Karpas-422 (cell line): ENCODE measurements around the gene PPP1R14C. TPM values are rescaled to one million over a fixed set of nuclear protein-coding genes. Genes with fewer than 3 reads are reported as not detected.
A peak's percentile ranks its signal among the peaks of the same experiment; 100 is the strongest.

Source experiments
- DNase-seq: peaks from one replicate; pipeline ENCODE4 v3.0.0-alpha.2; 2015
- H2AFZ ChIP-seq: fragments of 200-600 bp; sonication (generic); 2 replicates; pipeline ENCODE4 v1.6.1; 2014; ENCODE audit warnings: antibody characterized with exemption, low read length, mixed read lengths
- H3K27ac ChIP-seq: fragments of 200-600 bp; sonication (generic); 2 replicates; pipeline ENCODE4 v1.5.1; 2014; ENCODE audit warnings: mild to moderate bottlenecking, low read length, moderate library complexity
- H3K27me3 ChIP-seq: fragments of 200-600 bp; sonication (generic); 2 replicates; pipeline ENCODE4 v1.6.1; 2014; ENCODE audit warnings: low read length, mixed read lengths
- H3K36me3 ChIP-seq: fragments of 200-600 bp; sonication (generic); 2 replicates; pipeline ENCODE4 v1.6.1; 2014; ENCODE audit warnings: low read length, mixed read lengths; ENCODE audit not compliant: insufficient read depth
- H3K4me1 ChIP-seq: fragments of 200-600 bp; sonication (generic); 2 replicates; pipeline ENCODE4 v1.6.1; 2014; ENCODE audit warnings: mild to moderate bottlenecking, low read length, mixed read lengths
- H3K4me2 ChIP-seq: fragments of 200-600 bp; sonication (generic); 2 replicates; pipeline ENCODE4 v1.6.1; 2014; ENCODE audit warnings: low read length, low read depth, mild to moderate bottlenecking; ENCODE audit not compliant: poor library complexity, severe bottlenecking
- H3K4me3 ChIP-seq: fragments of 200-600 bp; sonication (generic); 2 replicates; pipeline ENCODE4 v1.5.1; 2014; ENCODE audit warnings: mild to moderate bottlenecking, antibody characterized with exemption, low read length, mixed read lengths
- H3K79me2 ChIP-seq: fragments of 200-600 bp; sonication (generic); 2 replicates; pipeline ENCODE4 v1.6.1; 2014; ENCODE audit warnings: mild to moderate bottlenecking, low read length, mixed read lengths
- H3K9ac ChIP-seq: fragments of 200-600 bp; sonication (generic); 2 replicates; pipeline ENCODE4 v1.6.0; 2014; ENCODE audit warnings: low read length
- H3K9me2 ChIP-seq: fragments of 200-600 bp; sonication (generic), shearing (Covaris generic); replicated peaks from 2 replicates; pipeline ENCODE4 v1.6.0; 2014; ENCODE audit warnings: mild to moderate bottlenecking, low read length, moderate library complexity; ENCODE audit not compliant: insufficient read depth
- H3K9me3 ChIP-seq: fragments of 300-700, 200-600 bp; sonication (generic); 2 replicates; pipeline ENCODE4 v1.6.1; 2014; ENCODE audit warnings: low read length, mixed read lengths
- H4K20me1 ChIP-seq: fragments of 200-600 bp; sonication (generic); 2 replicates; pipeline ENCODE4 v1.6.1; 2014; ENCODE audit warnings: mild to moderate bottlenecking, antibody characterized with exemption, low read length, low read depth; ENCODE audit not compliant: insufficient read depth
- total RNA-seq: library from RNA; depleted of rRNA; stranded (reverse); fragments of >200 nt; shearing (Covaris generic); gene quantifications from 2 replicates; pipeline ENCODE4 v1.2.3, GENCODE V29; 2014; ENCODE audit warnings: low replicate concordance

The PPP1R14C gene
- total RNA-seq, 1 experiment from 2014 or later: not detected

DNA sequence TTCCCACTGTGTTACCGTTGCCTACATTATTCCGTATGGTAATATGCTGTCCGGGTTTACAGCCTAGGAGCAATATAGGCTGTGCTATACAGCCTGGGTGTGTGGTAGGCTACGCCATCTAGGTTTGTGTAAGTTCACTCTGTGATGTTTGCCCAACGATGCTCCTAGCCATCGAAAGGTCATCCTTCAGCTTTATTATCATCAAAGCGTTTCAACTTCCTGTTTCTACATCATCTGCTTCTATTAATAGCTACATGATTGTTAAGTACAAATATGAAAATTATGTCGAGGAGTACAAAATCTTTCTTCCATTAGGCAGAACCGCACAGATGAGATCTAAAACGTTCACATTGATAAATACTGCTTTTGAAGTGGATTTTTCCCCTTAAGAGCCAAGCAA lies 69.9 kb downstream of the PPP1R14C start:
- H3K27me3 ChIP-seq: no peaks in the 10 kb centered on the region
- H3K4me3 ChIP-seq: no peak overlapping the region
- H4K20me1 ChIP-seq: no peaks in the 10 kb centered on the region
- no peak overlapping the region for H3K4me2 ChIP-seq
- no peak overlapping the region for H3K9ac ChIP-seq
- no peak overlapping the region for H3K27ac ChIP-seq
- DNase-seq: peak; percentile 43
- H2AFZ ChIP-seq: no peak overlapping the region
- H3K36me3 ChIP-seq: no peaks in the 10 kb centered on the region
- no peaks in the 10 kb centered on the region for H3K9me3 ChIP-seq
- no peaks in the 10 kb centered on the region for H3K9me2 ChIP-seq
- no peaks in the 10 kb centered on the region for H3K79me2 ChIP-seq
- H3K4me1 ChIP-seq: peaks cover 6% of the 10 kb centered on the region

- H3K9ac ChIP-seq: no peak overlapping the region
- H3K9me3 ChIP-seq: no peaks in the 10 kb centered on the region
- no peaks in the 10 kb centered on the region for H3K36me3 ChIP-seq
- no peaks in the 10 kb centered on the region for H3K79me2 ChIP-seq
- H3K4me2 ChIP-seq: no peak overlapping the region
- no peak for DNase-seq
- H2AFZ ChIP-seq: no peak overlapping the region
- peaks cover 6% of the 10 kb centered on the region for H3K4me1 ChIP-seq
- no peaks in the 10 kb centered on the region for H3K9me2 ChIP-seq
- H3K27me3 ChIP-seq: no peaks in the 10 kb centered on the region
- H3K4me3 ChIP-seq: no peak overlapping the region
- no peaks in the 10 kb centered on the region for H4K20me1 ChIP-seq
- H3K27ac ChIP-seq: no peak overlapping the region
Observed at GRCh38 chr6:150213301-150213700, 70.5 kb downstream of the PPP1R14C start.

GRCh38 chr6:150214310-150214709 lies 71.5 kb downstream of the PPP1R14C start:
- Histone ChIP-seq H3K4me2 (no peak overlapping the region), H2AFZ (no peak overlapping the region), H3K9ac (no peak overlapping the region), H3K4me3 (no peak overlapping the region), H3K79me2 (no peaks in the 10 kb centered on the region), H3K36me3 (no peaks in the 10 kb centered on the region), H3K27me3 (no peaks in the 10 kb centered on the region), H3K9me3 (no peaks in the 10 kb centered on the region), H4K20me1 (no peaks in the 10 kb centered on the region), H3K27ac (no peak overlapping the region), H3K4me1 (peaks cover 6% of the 10 kb centered on the region), H3K9me2 (no peaks in the 10 kb centered on the region)
- no peak for DNase-seq

GRCh38 chr6:150220634-150221551 lies 78.0 kb downstream of the PPP1R14C start:
- Histone ChIP-seq H2AFZ (no peak overlapping the region), H3K27me3 (no peaks in the 10 kb centered on the region), H3K4me3 (no peak overlapping the region), H3K27ac (no peak overlapping the region), H4K20me1 (no peaks in the 10 kb centered on the region), H3K79me2 (no peaks in the 10 kb centered on the region), H3K4me2 (no peak overlapping the region), H3K36me3 (no peaks in the 10 kb centered on the region), H3K9me2 (no peaks in the 10 kb centered on the region), H3K9me3 (no peaks in the 10 kb centered on the region), H3K9ac (no peak overlapping the region), H3K4me1 (no peaks in the 10 kb centered on the region)
- no peak for DNase-seq

DNA sequence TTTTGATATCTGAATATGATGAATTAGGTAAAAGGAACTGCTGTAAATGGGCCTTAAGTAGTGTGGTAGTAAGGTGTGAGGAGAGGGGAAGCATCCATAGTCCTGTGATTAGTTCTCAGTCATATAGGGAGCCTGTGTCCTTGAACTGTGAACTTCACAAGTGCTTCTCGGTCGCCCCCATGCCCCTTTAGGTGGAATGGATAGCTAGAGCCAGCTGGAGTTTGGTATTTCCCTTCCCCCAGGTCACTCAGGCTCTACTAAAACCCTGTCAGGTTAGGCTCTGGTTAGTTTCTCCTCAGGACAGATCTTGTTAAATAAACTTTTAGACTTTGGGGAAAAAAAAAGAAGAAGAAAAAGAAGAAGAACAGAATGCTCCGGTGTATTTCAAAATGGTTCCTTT lies 82.0 kb downstream of the PPP1R14C start:
- Histone ChIP-seq H3K4me1 (no peaks in the 10 kb centered on the region), H3K27me3 (no peaks in the 10 kb centered on the region), H3K9ac (no peak overlapping the region), H3K79me2 (no peaks in the 10 kb centered on the region), H3K9me2 (no peaks in the 10 kb centered on the region), H3K36me3 (no peaks in the 10 kb centered on the region), H3K9me3 (no peaks in the 10 kb centered on the region), H4K20me1 (no peaks in the 10 kb centered on the region), H2AFZ (no peak overlapping the region), H3K27ac (no peak overlapping the region), H3K4me3 (no peak overlapping the region), H3K4me2 (no peak overlapping the region)
- no peak for DNase-seq

- Histone ChIP-seq H3K4me3 (no peak overlapping the region), H3K27ac (no peak overlapping the region), H3K9ac (no peak overlapping the region), H3K4me1 (no peaks in the 10 kb centered on the region), H3K79me2 (no peaks in the 10 kb centered on the region), H3K9me3 (no peaks in the 10 kb centered on the region), H3K27me3 (no peaks in the 10 kb centered on the region), H3K9me2 (no peaks in the 10 kb centered on the region), H3K36me3 (no peaks in the 10 kb centered on the region), H4K20me1 (no peaks in the 10 kb centered on the region), H3K4me2 (no peak overlapping the region), H2AFZ (no peak overlapping the region)
- DNase-seq: no peak
Observed at GRCh38 chr6:150227281-150227680, 84.4 kb downstream of the PPP1R14C start.

DNA sequence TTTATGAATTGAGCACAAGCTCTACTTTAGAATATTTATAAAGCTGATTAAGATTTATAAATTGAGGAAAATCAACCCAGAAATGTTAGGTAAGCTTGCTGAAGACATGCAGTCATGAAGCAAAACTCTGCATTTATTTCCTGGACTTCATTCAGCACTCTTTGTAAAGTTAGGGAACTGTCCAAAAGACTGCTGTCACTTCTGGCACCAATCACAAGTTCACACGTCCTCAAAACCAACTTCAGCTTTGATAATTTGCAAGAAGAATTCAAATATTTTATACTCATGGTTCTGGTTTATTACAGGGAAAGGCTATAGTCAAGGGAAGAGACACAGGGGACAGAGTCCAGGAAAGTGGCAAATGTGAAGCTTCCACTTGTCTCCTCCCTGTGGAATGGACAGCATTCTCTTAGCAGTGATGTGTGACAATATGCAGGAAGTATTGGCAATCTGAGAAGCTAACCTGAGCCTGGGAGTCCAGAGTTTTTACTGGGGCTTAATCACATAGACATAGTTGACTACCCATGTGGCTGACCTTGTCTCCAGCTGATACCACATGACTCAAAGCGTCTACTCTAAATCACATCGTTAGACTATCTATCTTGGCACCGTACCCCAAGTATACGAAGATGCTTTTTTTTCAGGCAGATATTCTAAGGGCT lies 85.4 kb downstream of the PPP1R14C start:
- no peaks in the 10 kb centered on the region for H3K79me2 ChIP-seq
- H3K4me1 ChIP-seq: no peaks in the 10 kb centered on the region
- H3K4me3 ChIP-seq: no peak overlapping the region
- H3K36me3 ChIP-seq: no peaks in the 10 kb centered on the region
- H3K9me2 ChIP-seq: no peaks in the 10 kb centered on the region
- H4K20me1 ChIP-seq: no peaks in the 10 kb centered on the region
- no peak overlapping the region for H3K27ac ChIP-seq
- H3K9me3 ChIP-seq: no peaks in the 10 kb centered on the region
- H3K4me2 ChIP-seq: no peak overlapping the region
- no peaks in the 10 kb centered on the region for H3K27me3 ChIP-seq
- H2AFZ ChIP-seq: no peak overlapping the region
- no peak for DNase-seq
- no peak overlapping the region for H3K9ac ChIP-seq

DNA sequence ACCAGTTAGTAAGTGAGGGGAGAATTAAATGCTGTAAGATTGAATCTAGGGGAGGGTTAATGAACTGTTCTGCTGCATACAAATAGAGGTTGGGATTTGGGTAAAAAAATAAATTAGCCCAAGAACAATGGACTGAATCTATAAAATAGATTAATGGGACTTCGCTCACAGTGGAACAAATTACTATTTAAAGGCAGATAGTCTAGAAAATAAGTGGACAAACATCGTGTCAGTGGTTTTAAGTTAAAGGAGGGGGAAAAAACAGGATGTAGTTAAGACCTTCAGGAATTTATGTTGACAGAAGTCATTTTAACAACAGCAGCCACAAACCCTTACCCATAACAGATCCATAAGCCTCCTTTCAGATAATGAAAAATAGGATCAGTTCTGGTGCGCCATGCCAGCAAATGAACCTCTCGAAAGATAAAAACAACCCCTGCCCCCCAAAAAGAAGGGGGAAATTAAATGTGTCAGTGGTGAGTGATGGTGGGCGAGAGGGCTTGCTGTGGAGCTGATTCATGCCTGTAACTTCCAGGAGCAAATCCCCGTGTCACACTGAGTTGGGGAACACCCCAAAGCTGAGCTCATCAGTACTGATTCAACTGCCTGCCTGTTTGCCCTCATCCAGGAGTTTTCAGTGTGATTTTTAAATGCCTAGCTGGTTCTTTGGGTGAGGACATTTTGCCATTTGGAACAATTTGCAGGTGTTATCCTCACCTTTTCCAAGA lies 86.8 kb downstream of the PPP1R14C start:
- Histone ChIP-seq H4K20me1 (no peaks in the 10 kb centered on the region), H3K27ac (no peak overlapping the region), H3K9ac (no peak overlapping the region), H3K27me3 (no peaks in the 10 kb centered on the region), H3K4me2 (no peak overlapping the region), H3K79me2 (no peaks in the 10 kb centered on the region), H2AFZ (no peak overlapping the region), H3K36me3 (no peaks in the 10 kb centered on the region), H3K9me3 (no peaks in the 10 kb centered on the region), H3K4me3 (no peak overlapping the region), H3K4me1 (no peaks in the 10 kb centered on the region), H3K9me2 (no peaks in the 10 kb centered on the region)
- DNase-seq: no peak
